ENCODE measurements around the gene LRIG2.

DNA sequence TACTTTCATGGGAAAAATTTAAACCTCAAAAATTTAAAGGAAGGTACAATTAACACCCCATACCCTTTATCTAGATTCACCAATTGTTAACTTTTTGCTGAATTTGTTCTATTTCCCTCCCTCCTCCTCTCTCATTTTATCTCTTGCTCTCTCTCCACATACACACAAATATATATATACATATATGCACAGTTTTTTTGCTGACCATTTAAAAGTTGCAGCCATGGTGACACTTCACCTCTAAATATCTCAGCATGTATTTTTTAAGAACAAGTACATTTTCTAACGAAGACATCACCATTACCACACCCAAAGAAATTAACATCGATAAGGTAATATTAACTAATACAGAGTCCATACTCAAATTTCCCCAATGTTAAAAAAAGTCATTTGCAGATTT lies 33.9 kb downstream of the LRIG2 start:
- TF ChIP-seq POLR2AphosphoS5 (IDR thresholded peaks at IDR 0.05) (no peak), POLR2A (IDR thresholded peaks at IDR 0.05) (no peak), EP300 (IDR thresholded peaks at IDR 0.05; ENCODE audit: low read depth) (no peak)
- TF ChIP-seq, protein P1, sequence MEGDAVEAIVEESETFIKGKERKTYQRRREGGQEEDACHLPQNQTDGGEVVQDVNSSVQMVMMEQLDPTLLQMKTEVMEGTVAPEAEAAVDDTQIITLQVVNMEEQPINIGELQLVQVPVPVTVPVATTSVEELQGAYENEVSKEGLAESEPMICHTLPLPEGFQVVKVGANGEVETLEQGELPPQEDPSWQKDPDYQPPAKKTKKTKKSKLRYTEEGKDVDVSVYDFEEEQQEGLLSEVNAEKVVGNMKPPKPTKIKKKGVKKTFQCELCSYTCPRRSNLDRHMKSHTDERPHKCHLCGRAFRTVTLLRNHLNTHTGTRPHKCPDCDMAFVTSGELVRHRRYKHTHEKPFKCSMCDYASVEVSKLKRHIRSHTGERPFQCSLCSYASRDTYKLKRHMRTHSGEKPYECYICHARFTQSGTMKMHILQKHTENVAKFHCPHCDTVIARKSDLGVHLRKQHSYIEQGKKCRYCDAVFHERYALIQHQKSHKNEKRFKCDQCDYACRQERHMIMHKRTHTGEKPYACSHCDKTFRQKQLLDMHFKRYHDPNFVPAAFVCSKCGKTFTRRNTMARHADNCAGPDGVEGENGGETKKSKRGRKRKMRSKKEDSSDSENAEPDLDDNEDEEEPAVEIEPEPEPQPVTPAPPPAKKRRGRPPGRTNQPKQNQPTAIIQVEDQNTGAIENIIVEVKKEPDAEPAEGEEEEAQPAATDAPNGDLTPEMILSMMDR (IDR thresholded peaks at IDR 0.05): no peak

All from transverse colon (tissue), 4 donors.